AG04450 (cell line): ENCODE results near the gene HDGFL3. TPM values are rescaled to one million over a fixed set of nuclear protein-coding genes. Genes with fewer than 3 reads are reported as not detected.

Experiments used
- CTCF ChIA-PET: fragments of 300-600, 350-600 bp; formaldehyde crosslinking; extraction: SDS; loops from one replicate; lab custom pipeline; 2022; ENCODE audit warnings: antibody characterized with exemption, inconsistent platforms; lab: Charles Lee
- POLR2A ChIA-PET: fragments of 350-600 bp; formaldehyde crosslinking; extraction: SDS; loops from one replicate; lab custom pipeline; 2021; ENCODE audit warnings: antibody characterized with exemption, inconsistent platforms; lab: Yijun Ruan, JAX
- DNase-seq: peaks from one replicate; pipeline ENCODE4 v3.0.0-alpha.2; 2011; ENCODE audit warnings: low read depth, low spot score
- H3K27ac ChIP-seq: one replicate; pipeline ENCODE4 v1.5.1; 2012; ENCODE audit warnings: low read depth, low read length, control low read depth
- H3K27me3 ChIP-seq: one replicate; pipeline ENCODE4 v1.6.0; 2012; ENCODE audit warnings: low read length; ENCODE audit not compliant: control insufficient read depth, insufficient read depth
- H3K4me3 ChIP-seq: 2 replicates; pipeline ENCODE4 v1.5.1; 2011; ENCODE audit warnings: mild to moderate bottlenecking, low read depth, low read length, control low read depth
- H3K9me3 ChIP-seq: 2 replicates; pipeline ENCODE4 v1.5.1; 2012; ENCODE audit warnings: low read length; ENCODE audit not compliant: control insufficient read depth, insufficient read depth
- polyA plus RNA-seq: library from polyadenylated mRNA; depleted of rRNA; stranded (reverse); fragments of >200 nt; gene quantifications from 2 replicates; pipeline ENCODE4 v1.2.3, GENCODE V29; 2011
- TF ChIP-seq, protein P1 (sequence below): IDR thresholded peaks from 2 replicates; pipeline ENCODE4 v1.5.1; 2011; ENCODE audit warnings: low read depth, low read length, control low read depth, inconsistent platforms

Gene HDGFL3
- polyA plus RNA-seq, 1 experiment: 71.6 TPM

DNA sequence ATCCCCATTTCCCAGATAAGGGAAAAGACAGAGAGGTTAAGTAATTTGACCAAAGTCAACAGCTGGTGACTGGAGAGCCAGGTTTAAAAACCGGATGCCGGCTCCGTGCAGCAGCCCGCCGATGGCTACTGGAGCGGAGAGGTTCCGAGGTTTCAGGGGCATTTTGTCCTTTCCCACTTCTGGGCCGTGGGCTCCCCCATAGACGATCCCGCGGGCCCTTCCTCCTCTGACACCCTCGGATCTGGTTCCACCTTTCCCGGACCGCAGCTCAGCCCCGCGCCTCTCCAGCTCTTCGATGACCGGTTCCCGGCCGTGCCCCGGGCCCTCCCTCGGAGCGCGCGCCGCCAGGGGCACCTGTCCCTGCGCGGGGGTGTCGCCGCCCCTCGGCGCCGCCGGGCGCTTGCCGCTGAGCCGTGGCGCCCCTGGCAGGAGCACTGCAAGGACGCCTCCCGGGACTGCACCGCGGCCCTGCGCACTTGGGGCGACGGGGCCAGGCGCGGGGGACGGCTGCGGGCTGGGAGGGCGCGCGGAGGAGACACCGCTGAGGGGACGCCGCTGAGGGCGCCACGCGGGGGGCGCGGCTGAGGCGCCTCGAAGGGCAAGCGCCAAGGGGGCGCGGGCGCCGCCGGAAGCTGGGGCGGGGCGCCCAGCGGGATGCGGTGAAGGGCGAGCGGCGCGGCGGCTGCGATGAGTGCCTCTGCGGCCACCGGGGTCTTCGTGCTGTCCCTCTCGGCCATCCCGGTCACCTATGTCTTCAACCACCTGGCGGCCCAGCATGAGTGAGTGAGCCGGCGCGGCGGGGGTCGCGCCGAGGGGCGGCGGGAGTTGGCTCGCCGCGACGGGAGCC is 100.4 kb downstream of the HDGFL3 start, which contains the start of gene TM6SF1:
TSS of gene TM6SF1 (plus strand) at position 652 of the 847 bp plus-strand sequence. CDS start at position 688, 36 bp downstream.
- H3K9me3 ChIP-seq: no peaks in the 10 kb centered on the region; the same call in 1 of the 2 replicates
- no peaks in the 10 kb centered on the region for H3K27me3 ChIP-seq
- no peak for DNase-seq
- TF ChIP-seq, protein P1, sequence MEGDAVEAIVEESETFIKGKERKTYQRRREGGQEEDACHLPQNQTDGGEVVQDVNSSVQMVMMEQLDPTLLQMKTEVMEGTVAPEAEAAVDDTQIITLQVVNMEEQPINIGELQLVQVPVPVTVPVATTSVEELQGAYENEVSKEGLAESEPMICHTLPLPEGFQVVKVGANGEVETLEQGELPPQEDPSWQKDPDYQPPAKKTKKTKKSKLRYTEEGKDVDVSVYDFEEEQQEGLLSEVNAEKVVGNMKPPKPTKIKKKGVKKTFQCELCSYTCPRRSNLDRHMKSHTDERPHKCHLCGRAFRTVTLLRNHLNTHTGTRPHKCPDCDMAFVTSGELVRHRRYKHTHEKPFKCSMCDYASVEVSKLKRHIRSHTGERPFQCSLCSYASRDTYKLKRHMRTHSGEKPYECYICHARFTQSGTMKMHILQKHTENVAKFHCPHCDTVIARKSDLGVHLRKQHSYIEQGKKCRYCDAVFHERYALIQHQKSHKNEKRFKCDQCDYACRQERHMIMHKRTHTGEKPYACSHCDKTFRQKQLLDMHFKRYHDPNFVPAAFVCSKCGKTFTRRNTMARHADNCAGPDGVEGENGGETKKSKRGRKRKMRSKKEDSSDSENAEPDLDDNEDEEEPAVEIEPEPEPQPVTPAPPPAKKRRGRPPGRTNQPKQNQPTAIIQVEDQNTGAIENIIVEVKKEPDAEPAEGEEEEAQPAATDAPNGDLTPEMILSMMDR: no peak
- peak within 1 kb of the TSS; percentile 47 for H3K27ac ChIP-seq
- peak within 1 kb of the TSS; percentile 64 for H3K4me3 ChIP-seq
- ChIA-PET POLR2A (interaction anchor here (0.6 kb wide), 1 partner anchor 33 kb away, joined by 9 read pairs; no protein-coding TSS in a partner anchor), CTCF (interaction anchor here (2.4 kb wide), 1 partner anchor 96 kb away, joined by 7 read pairs; the partner anchor contains the start of gene C15orf40)

DNA sequence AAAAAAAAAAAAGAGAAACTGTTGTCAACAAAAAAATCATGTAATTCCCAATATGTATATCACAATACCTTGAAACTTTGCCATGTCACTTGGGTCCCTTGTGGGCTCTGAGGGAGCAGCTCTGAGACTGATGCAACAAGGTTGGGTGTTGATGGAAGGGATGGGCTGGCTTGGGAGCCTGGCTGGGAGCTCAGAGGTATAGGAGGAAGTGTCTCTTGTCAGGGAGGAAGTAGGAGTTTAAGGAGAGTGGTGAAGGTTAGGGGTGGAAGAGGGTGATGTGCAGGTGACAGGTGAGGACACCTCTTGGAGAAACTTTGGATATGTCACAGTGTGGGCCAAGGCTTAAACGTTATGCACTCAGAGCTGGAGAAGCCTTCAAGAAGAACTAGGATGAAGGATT is 102.2 kb downstream of the HDGFL3 start:
- DNase-seq: no peak
- Histone ChIP-seq H3K4me3 (no peak overlapping the region), H3K9me3 (no peaks in the 10 kb centered on the region; the same call in 1 of the 2 replicates), H3K27me3 (peaks cover 8% of the 10 kb centered on the region), H3K27ac (peak overlapping the region; percentile 11)
- TF ChIP-seq, protein P1: no peak
- CTCF ChIA-PET: interaction anchor here (1.1 kb wide), 1 partner anchor 95 kb away, joined by 3 read pairs; no protein-coding TSS in a partner anchor
- POLR2A ChIA-PET: no interaction called here

DNA sequence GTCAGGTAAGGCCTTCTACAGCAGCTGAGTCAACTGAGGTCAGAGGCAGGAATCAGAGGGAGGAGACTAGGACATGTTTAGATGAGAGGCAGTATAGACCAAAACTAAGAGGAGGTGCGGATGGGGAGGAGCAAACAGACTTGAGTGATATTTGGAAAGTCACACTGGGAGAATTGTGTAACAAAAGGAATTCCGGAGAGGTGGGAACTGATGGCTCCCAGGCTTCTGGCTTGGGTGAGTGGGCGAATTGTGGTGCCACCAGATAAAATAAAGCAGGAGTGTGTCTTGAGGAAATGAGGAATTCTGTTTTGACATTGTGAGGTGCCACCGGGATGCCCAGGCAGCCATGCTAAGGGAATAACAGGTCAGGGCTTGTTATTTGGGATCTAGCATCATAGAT is 103.5 kb downstream of the HDGFL3 start:
- Histone ChIP-seq H3K27me3 (peaks cover 14% of the 10 kb centered on the region), H3K27ac (no peak overlapping the region), H3K4me3 (no peak overlapping the region), H3K9me3 (no peaks in the 10 kb centered on the region)
- TF ChIP-seq, protein P1: no peak
- CTCF ChIA-PET: no interaction called here
- DNase-seq: no peak
- POLR2A ChIA-PET: no interaction called here

DNA sequence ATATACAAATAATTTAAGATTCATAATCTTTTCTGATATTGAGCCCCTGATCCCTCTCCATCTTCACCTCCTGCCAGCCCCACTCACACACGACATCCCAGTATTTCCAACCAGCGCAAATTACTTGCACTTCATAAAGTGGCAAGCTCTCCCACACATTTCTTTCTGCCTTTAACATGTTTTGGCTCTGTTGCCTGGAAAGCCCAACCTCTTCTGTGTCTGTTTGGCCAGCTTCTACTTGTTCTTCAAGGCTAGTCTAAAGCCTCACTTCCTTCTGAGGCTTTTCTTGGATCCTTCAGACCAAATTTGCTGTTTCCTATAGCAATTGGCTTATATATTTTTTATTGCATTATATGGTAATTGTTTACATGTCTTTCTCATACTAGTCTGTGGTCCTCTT is 105.3 kb downstream of the HDGFL3 start:
- Histone ChIP-seq H3K9me3 (peaks cover 3% of the 10 kb centered on the region; the same call in 1 of the 2 replicates), H3K27ac (no peak overlapping the region), H3K27me3 (peaks cover 14% of the 10 kb centered on the region), H3K4me3 (no peak overlapping the region)
- DNase-seq: no peak
- ChIA-PET POLR2A (no interaction called here), CTCF (no interaction called here)
- TF ChIP-seq, protein P1: no peak
